ENCODE measurements around the gene PLCL2. TPM values are rescaled to one million over a fixed set of nuclear protein-coding genes. Genes with fewer than 3 reads are reported as not detected.

Gene PLCL2
- total and polyA plus RNA-seq, 7 donors: 4.2 to 32.7 (median 21.9) TPM

- ATAC-seq: no peak
- peaks cover 7% of the 10 kb centered on the region for H3K9me3 ChIP-seq
- no peak overlapping the region for H3K4me3 ChIP-seq
- WGBS, 3 donors: 75 to 94% (median 85%) methylated on average over 2 of the region's 2 CpGs
- intact Hi-C loops (cut with DNase I): no loop called here
- no peaks in the 10 kb centered on the region for H3K36me3 ChIP-seq (ENCODE audit: insufficient read depth in 1 of 2, low read depth in 1 of 2)
- no peak for DNase-seq
- TF ChIP-seq CTCF (IDR thresholded peaks at IDR 0.05): no peak
- H3K4me1 ChIP-seq: peaks cover 47% of the 10 kb centered on the region
- no peak overlapping the region for H3K27ac ChIP-seq
- H3K27me3 ChIP-seq (ENCODE audit: insufficient read depth in 3 of 3, low read length in 2 of 3): no peaks in the 10 kb centered on the region
Observed at GRCh38 chr3:16923112-16923511, 38.4 kb downstream of the PLCL2 start.

- no peak for TF ChIP-seq CTCF (IDR thresholded peaks at IDR 0.05)
- Histone ChIP-seq H3K27ac (no peak overlapping the region), H3K36me3 (ENCODE audit: insufficient read depth in 1 of 2, low read depth in 1 of 2) (no peaks in the 10 kb centered on the region), H3K27me3 (ENCODE audit: insufficient read depth in 3 of 3, low read length in 2 of 3) (no peaks in the 10 kb centered on the region), H3K9me3 (peaks cover 7% of the 10 kb centered on the region), H3K4me3 (no peak overlapping the region), H3K4me1 (peaks cover 33% of the 10 kb centered on the region)
- DNase-seq: no peak
- WGBS, 3 donors: 91 to 100% (median 94%) methylated on average over 1 of the region's 1 CpG
- intact Hi-C loops (cut with DNase I): no loop called here
- peak in 1 of 4 donors; percentile 38 for ATAC-seq
Observed at GRCh38 chr3:16927485-16927884, 42.7 kb downstream of the PLCL2 start.

GRCh38 chr3:16928386-16929132, 43.8 kb downstream of the PLCL2 start:
- H3K4me3 ChIP-seq: no peak overlapping the region
- peaks cover 7% of the 10 kb centered on the region for H3K9me3 ChIP-seq
- no peaks in the 10 kb centered on the region for H3K36me3 ChIP-seq (ENCODE audit: insufficient read depth in 1 of 2, low read depth in 1 of 2)
- 28 to 49% (median 39%) methylated on average over 4 to 6 of the region's 8 CpGs for WGBS, 3 donors
- no peak for DNase-seq
- H3K27me3 ChIP-seq (ENCODE audit: insufficient read depth in 3 of 3, low read length in 2 of 3): no peaks in the 10 kb centered on the region
- intact Hi-C loops (cut with DNase I): no loop called here
- no peak overlapping the region for H3K27ac ChIP-seq
- H3K4me1 ChIP-seq: peaks cover 42% of the 10 kb centered on the region
- TF ChIP-seq CTCF (IDR thresholded peaks at IDR 0.05): no peak
- ATAC-seq: peak in 1 of 4 donors; percentile 29

- Histone ChIP-seq H3K9me3 (peaks cover 5% of the 10 kb centered on the region), H3K27me3 (ENCODE audit: insufficient read depth in 3 of 3, low read length in 2 of 3) (no peaks in the 10 kb centered on the region), H3K36me3 (ENCODE audit: insufficient read depth in 1 of 2, low read depth in 1 of 2) (no peaks in the 10 kb centered on the region), H3K4me1 (peaks cover 50% of the 10 kb centered on the region), H3K27ac (no peak overlapping the region), H3K4me3 (no peak overlapping the region)
- intact Hi-C loops (cut with DNase I): no loop called here
- DNase-seq: no peak
- ATAC-seq: no peak
- 54 to 65% (median 58%) methylated on average over 2 of the region's 2 CpGs for WGBS, 3 donors
- TF ChIP-seq CTCF (IDR thresholded peaks at IDR 0.05): no peak
Observed at GRCh38 chr3:16929311-16929710, 44.6 kb downstream of the PLCL2 start.

- no peak overlapping the region for H3K4me3 ChIP-seq
- H3K27me3 ChIP-seq (ENCODE audit: insufficient read depth in 3 of 3, low read length in 2 of 3): no peaks in the 10 kb centered on the region
- H3K27ac ChIP-seq: no peak overlapping the region
- 75 to 81% (median 80%) methylated on average over 7 of the region's 7 CpGs for WGBS, 3 donors
- H3K9me3 ChIP-seq: no peaks in the 10 kb centered on the region
- no peak for DNase-seq
- intact Hi-C loops (cut with DNase I): no loop called here
- H3K4me1 ChIP-seq: peaks cover 63% of the 10 kb centered on the region
- H3K36me3 ChIP-seq (ENCODE audit: insufficient read depth in 1 of 2, low read depth in 1 of 2): no peaks in the 10 kb centered on the region
- no peak for TF ChIP-seq CTCF (IDR thresholded peaks at IDR 0.05)
- no peak for ATAC-seq
Observed at GRCh38 chr3:16932877-16933276, 48.1 kb downstream of the PLCL2 start.
